ENCODE data around the gene TERT.

DNA sequence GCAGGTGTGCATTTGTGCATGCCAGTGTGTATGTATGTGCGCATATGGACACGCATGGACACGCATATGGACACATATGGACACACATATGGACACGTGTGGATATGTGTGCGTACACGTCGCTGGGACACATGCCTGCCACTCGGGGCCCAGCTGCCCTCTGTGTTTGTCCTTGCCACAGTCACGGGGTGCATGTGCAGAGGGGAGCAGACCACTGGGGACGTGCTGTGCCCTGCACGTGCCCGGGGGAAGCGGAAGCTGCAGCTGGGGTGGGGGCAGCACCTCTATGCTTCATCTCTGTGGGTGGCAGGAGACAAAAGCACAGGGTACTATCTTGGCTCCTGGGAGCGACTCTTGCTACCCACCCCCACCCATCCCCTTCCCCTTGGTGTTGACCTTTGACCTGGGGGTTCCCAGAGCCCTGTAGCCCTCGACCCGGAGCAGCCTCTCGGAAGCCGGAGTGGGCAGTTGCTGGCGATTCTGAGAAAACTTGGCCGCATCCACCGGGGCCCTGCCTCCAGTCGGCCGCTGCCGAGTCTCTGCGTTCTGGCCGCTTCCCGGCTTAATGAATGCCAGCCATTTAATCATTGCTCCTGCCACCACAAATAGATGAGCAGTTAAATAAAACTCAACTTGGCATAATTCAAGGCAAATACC, 72.1 kb downstream of the TERT start:
- TF ChIP-seq EZH2phosphoT487 (IDR thresholded peaks at IDR 0.05; ENCODE audit: borderline replicate concordance): no peak
- TF ChIP-seq, protein P1, sequence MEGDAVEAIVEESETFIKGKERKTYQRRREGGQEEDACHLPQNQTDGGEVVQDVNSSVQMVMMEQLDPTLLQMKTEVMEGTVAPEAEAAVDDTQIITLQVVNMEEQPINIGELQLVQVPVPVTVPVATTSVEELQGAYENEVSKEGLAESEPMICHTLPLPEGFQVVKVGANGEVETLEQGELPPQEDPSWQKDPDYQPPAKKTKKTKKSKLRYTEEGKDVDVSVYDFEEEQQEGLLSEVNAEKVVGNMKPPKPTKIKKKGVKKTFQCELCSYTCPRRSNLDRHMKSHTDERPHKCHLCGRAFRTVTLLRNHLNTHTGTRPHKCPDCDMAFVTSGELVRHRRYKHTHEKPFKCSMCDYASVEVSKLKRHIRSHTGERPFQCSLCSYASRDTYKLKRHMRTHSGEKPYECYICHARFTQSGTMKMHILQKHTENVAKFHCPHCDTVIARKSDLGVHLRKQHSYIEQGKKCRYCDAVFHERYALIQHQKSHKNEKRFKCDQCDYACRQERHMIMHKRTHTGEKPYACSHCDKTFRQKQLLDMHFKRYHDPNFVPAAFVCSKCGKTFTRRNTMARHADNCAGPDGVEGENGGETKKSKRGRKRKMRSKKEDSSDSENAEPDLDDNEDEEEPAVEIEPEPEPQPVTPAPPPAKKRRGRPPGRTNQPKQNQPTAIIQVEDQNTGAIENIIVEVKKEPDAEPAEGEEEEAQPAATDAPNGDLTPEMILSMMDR (conservative IDR thresholded peaks at IDR 0.05; ENCODE audit: low read length): no peak
